Measurements from ENCODE around the gene SYT14. TPM values are rescaled to one million over a fixed set of nuclear protein-coding genes. Genes with fewer than 3 reads are reported as not detected.

Gene SYT14
- total RNA-seq, 1 experiment from 2014 or later = 10.3 TPM

- Mint-ChIP-seq H3K27me3 (ENCODE audit: low read depth) (no peaks in the 10 kb centered on the region), H3K4me3 (no peak overlapping the region), H3K9me3 (peaks cover 8 to 9% of the 10 kb centered on the region in 2 experiments; a peak in 4 of 5 replicates), H3K27ac (peak overlapping the region in 2 of 3 experiments; percentile 14 to 27; a peak in 2 of 7 replicates), H3K4me1 (peaks cover 33 to 34% of the 10 kb centered on the region in 2 experiments), H3K36me3 (ENCODE audit: insufficient read depth in 1 of 3, low read depth in 3 of 3) (peaks cover 12 to 14% (median 13%) of the 10 kb centered on the region in 3 experiments)
- H3K9me3 ChIP-seq (ENCODE audit: control insufficient read depth, low read depth, low read length) = no peaks in the 10 kb centered on the region
- no peak overlapping the region for H3K18ac ChIP-seq (ENCODE audit: insufficient read length, low read depth, low read length)
- no peak overlapping the region for H2BK12ac ChIP-seq (ENCODE audit: insufficient read length, low read depth, low read length)
- no peak overlapping the region for H2BK20ac ChIP-seq (ENCODE audit: low read depth, low read length, poor library complexity, severe bottlenecking)
- no peak for TF ChIP-seq CTCF (conservative IDR thresholded peaks at IDR 0.05)
- no peak overlapping the region for H3K56ac ChIP-seq (ENCODE audit: insufficient read length, low read depth, low read length)
- no peaks in the 10 kb centered on the region for H3K27me3 ChIP-seq (ENCODE audit: insufficient read depth, low read length)
- no peaks in the 10 kb centered on the region for H3K79me1 ChIP-seq (ENCODE audit: insufficient read depth, low read depth, low read length, poor library complexity, severe bottlenecking)
- H3K27ac ChIP-seq (ENCODE audit: insufficient read length, low read depth, low read length) = no peak overlapping the region
- no peaks in the 10 kb centered on the region for H3K4me1 ChIP-seq (ENCODE audit: insufficient read depth, low read length)
- DNase-seq = no peak
- no peaks in the 10 kb centered on the region for H4K20me1 ChIP-seq (ENCODE audit: control insufficient read depth, insufficient read depth, insufficient read length)
- no peak overlapping the region for H3K4ac ChIP-seq (ENCODE audit: low read depth, low read length)
- no peak overlapping the region for H3K9ac ChIP-seq (ENCODE audit: extremely low read depth, insufficient read length, low read length)
- H2BK5ac ChIP-seq (ENCODE audit: insufficient read length, low read length) = no peak overlapping the region
- no peak overlapping the region for H4K5ac ChIP-seq (ENCODE audit: insufficient read length, low read depth, low read length)
- no peak overlapping the region for H2AK5ac ChIP-seq (ENCODE audit: insufficient read length, low read length)
- H3K4me2 ChIP-seq (ENCODE audit: insufficient read depth, insufficient read length, low read length) = no peak overlapping the region
- no peaks in the 10 kb centered on the region for H3K79me2 ChIP-seq (ENCODE audit: insufficient read depth, low read length)
- no peak overlapping the region for H3T11ph ChIP-seq (ENCODE audit: low read length)
- H2AFZ ChIP-seq (ENCODE audit: low read length) = no peak overlapping the region
- no peak overlapping the region for H4K8ac ChIP-seq (replicated peaks; ENCODE audit: insufficient read length, low read depth, low read length)
- no peak overlapping the region for H2BK120ac ChIP-seq (ENCODE audit: low read depth, low read length, poor library complexity, severe bottlenecking)
- H4K91ac ChIP-seq (ENCODE audit: insufficient read length, low read depth, low read length) = no peak overlapping the region
- no peak overlapping the region for H3K23ac ChIP-seq (ENCODE audit: insufficient read length, low read depth, low read length)
- no peaks in the 10 kb centered on the region for H3K23me2 ChIP-seq (ENCODE audit: insufficient read length, low read depth, low read length, poor library complexity, severe bottlenecking)
- no peak overlapping the region for H3K14ac ChIP-seq (ENCODE audit: insufficient read depth, low read length)
- H2BK15ac ChIP-seq (ENCODE audit: low read depth, low read length) = no peak overlapping the region
These were observed 134.1 kb downstream of the SYT14 start for GRCh38 chr1:210072129-210072528.
